ENCODE data around the gene EVI5L. TPM values are rescaled to one million over a fixed set of nuclear protein-coding genes. Genes with fewer than 3 reads are reported as not detected.
A peak's percentile ranks its signal among the peaks of the same experiment; 100 is the strongest.

Gene EVI5L
- total RNA-seq, 8 experiments from 2014 or later = 7.7 to 25.7 (median 16.7) TPM

DNA sequence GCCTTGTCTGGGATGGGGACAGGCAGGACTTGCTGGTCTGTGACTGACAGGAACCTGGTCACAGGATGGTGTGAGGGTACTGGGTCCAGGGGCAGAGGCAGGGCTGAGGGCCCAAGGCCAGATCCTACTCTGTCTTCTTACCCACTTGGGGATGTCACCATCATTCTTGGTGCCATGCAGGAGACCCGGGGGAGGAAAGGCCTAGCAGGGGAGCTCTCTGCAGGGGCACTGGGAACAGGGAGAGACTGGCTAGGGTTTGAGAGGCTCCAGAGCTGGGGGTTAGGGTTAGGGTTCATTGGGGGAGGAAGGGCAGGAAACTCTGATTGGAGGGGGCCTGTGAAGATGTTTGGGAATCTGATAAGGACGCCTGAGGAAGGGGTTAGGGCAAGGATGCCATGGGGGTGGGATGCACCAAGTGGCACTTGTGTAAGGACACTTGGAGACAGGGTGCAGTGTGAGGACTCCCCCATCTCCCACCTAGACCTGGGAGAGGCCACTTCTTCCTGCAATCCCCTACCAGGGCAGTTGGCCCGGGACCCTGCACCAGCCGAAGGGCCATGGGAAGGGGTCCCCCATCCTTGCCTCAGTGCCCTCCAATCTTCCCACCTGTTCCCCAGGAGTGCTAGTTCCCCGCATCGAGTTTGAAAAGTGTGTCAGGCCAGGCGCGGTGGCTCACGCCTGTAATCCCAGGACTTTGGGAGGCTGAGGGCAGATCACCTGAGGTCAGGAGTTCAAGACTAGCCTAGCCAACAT is 37.2 kb downstream of the EVI5L start:
- 81 to 100% (median 100%) methylated on average over 1 to 4 of the region's 9 CpGs; no CpG with 5 or more reads in 7 of the 10 experiments for WGBS, 10 experiments
- in situ Hi-C loops (cut with MboI; ENCODE audit: low pct_unique_long_range_greater_than_20kb in 2 of 9, low sequenced_read_pairs in 9 of 9, unreplicated experiment in 9 of 9) = no loop called here
- ATAC-seq (replicated peaks in 6 of 8) = no peak
- H3K4me1 ChIP-seq (replicated peaks in 1 of 2) = peaks cover 13 to 16% of the 10 kb centered on the region in 2 donors
- H3K27ac ChIP-seq = no peak overlapping the region
- H3K4me3 ChIP-seq = no peak overlapping the region

DNA sequence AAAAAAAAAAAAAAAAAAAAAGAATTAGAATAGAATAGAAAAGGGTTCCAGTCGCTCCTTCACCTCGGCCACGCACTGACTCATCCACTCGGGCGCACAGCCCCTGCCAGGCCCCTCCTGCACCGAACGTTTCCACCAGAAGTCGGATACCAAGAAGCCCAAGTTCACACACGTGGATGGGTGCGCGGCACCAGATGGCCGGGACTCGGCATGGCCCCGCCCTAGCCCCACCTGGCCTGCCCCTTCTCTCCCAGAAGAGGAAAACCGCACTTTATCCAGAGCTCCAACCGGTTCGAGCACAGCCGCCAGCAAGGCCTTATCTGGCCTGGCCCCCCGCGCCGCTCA is 38.3 kb downstream of the EVI5L start:
- peak overlapping the region in 3 of 5 donors; percentile 28 to 41 (median 36) for H3K4me3 ChIP-seq
- peaks cover 22 to 26% of the 10 kb centered on the region in 2 donors for H3K4me1 ChIP-seq (replicated peaks in 1 of 2)
- in situ Hi-C loops (cut with MboI; ENCODE audit: low pct_unique_long_range_greater_than_20kb in 2 of 9, low sequenced_read_pairs in 9 of 9, unreplicated experiment in 9 of 9) = no loop called here
- ATAC-seq (replicated peaks in 6 of 8) = peak in 1 of 8 experiments; percentile 0
- WGBS, 10 experiments = 13 to 89% (median 44%) methylated on average over 3 to 6 of the region's 21 CpGs; no CpG with 5 or more reads in 5 of the 10 experiments
- peak overlapping the region in 1 of 2 donors; percentile 73 for H3K27ac ChIP-seq

DNA sequence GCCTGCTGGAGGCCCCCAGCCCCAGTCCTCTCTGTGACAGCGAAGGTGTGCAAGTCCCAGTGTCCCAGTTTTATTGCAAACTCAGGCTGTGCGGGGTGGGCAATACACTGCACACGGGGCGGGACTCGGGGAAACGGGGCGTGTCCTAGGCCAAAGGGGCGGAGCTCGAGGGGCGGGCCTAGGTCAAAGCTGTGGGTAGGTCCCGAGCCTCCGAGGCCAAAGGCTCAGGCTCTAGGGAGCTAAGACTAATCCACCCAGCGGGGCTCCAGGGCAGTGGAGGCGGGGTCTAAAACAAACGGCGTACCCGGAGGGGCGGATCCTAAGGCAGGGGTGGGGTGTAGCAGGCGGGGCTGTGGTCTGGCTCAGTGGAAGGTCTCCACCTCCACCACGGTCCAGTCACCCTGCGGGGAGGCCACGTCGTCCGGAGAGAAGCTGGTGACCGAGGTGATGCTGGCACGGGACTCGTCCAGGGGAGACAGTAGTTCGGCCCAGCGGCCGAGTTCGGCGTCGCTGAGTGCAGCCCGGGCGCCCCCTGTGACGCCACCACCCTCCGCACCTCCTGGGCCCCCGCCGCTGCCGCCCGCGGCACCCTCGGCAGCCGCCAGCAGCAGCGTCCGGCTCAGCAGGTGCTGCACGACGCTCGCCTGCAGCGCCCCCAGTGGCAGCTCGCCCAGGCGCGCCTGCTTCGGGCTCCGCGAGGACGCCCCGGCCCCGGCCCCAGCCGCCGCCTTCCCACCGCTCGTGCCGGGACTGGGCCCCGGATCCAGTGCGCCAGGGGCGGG is 38.8 kb downstream of the EVI5L start:
- WGBS, 10 experiments = 0% methylated on average over 7 of the region's 67 CpGs; no CpG with 5 or more reads in 9 of the 10 experiments
- peak; percentile 31 to 76 (median 46) for ATAC-seq (replicated peaks in 6 of 8)
- H3K4me3 ChIP-seq = peak overlapping the region; percentile 18 to 41 (median 28)
- H3K27ac ChIP-seq = peak overlapping the region; percentile 62 to 73
- peaks cover 22 to 26% of the 10 kb centered on the region in 2 donors for H3K4me1 ChIP-seq (replicated peaks in 1 of 2)
- in situ Hi-C loops (cut with MboI; ENCODE audit: low pct_unique_long_range_greater_than_20kb in 2 of 9, low sequenced_read_pairs in 9 of 9, unreplicated experiment in 9 of 9) = no loop called here

DNA sequence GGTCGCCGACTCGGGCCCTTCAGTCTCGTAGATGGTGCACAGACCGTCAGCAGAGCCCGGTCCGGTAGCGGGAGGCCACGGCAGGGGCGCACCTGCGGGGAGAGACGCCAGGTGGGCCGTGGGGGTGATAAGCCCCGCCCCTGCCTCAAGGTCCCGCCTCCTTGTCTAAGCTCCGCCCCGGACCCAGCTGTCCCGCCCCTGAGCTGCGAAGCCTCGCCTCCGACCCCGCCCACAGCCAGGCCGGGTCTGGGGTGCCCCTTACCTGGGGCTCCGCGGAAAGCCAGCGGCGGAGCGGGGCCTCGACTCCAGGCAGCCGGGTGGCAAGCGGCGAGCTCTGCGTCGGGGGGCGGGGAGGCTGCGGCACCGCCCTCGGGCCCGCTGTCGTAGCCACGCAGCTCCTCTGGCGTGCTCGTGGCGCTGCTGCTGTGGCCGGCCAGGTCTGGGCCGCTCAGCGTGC is 39.5 kb downstream of the EVI5L start:
- WGBS, 10 experiments = no CpG with 5 or more reads among the region's 47 CpGs
- Histone ChIP-seq H3K4me3 (peak overlapping the region; percentile 18 to 41 (median 28)), H3K4me1 (replicated peaks in 1 of 2) (peaks cover 22 to 26% of the 10 kb centered on the region in 2 donors), H3K27ac (peak overlapping the region; percentile 62 to 73)
- ATAC-seq (replicated peaks in 6 of 8) = peak; percentile 3 to 33 (median 17)
- in situ Hi-C loops (cut with MboI; ENCODE audit: low pct_unique_long_range_greater_than_20kb in 2 of 9, low sequenced_read_pairs in 9 of 9, unreplicated experiment in 9 of 9) = no loop called here

DNA sequence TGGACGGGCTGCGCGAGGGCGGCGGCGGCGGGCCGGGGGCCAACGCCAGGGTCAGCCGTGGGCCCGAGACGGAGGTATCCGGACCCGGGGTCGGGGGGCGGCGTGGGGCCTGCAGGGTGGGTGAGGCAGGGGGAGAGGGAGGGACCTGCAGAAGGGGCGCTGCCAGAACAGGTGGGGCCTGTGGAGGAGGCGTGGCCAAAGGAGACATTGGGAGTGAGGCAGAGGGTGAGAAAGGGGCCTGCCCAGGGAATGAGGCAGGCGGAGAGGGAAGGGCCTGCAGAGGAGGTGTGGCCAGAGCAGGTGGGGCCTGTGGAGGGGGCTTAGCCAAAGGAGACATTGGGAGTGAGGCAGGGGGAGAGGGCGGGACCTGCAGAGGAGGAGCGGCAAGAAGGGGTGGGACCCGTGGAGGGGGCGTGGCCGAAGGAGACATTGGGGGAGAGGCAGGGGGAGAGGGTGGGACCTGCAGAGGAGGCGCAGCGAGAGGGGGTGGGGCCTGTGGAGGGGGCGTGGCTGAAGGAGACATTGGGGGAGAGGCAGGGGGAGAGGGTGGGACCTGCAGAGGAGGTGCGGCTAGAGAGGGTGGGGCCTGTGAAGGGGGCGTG is 40.0 kb downstream of the EVI5L start:
- H3K27ac ChIP-seq = peak overlapping the region; percentile 62 to 73
- no CpG with 5 or more reads among the region's 30 CpGs for WGBS, 10 experiments
- ATAC-seq (replicated peaks in 6 of 8) = peak in 5 of 8 experiments; percentile 30 to 37 (median 33)

DNA sequence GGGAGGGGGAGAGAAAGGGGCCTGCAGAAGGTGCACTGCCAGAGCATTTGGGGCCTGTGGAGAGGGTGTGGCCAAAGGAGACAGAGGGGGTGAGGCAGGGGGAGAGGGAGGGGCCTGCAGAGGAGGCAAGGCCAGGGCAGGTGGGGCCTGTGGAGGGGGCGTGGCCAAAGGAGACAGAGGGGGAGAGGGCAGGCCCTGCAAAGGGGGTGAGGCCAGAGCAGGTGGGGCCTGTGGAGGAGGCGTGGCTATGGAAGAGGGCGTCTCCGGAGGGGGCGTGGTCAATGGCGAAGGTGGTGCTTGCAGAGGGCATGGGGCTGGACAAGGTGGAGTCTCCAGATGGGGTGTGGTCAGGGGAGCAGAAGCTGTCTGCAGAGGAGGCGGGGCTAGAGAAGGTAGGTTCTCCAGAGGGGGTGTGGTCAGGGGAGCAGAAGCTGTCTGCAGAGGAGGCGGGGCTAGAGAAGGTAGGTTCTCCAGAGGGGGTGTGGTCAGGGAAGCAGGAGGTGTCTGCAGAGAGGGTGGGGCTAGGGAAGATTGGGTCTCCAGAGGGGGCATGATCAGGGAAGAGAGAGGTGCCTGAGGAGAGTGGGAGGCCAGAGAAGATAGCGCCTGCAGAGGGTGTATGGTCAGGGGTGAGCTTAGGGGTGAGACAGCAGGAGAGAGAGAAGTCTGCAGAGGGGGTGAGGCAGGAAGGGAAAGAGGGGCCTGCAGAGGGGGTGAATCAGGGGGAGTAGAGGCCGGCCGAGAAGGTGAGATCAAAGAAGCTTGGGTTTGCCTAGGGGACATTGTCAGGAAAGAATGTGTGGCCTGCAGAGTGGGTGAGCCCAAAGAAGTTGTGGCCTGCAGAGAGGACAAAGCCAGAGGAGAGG is 40.8 kb downstream of the EVI5L start:
- WGBS, 10 experiments = no CpG with 5 or more reads among the region's 11 CpGs
- Histone ChIP-seq H3K27ac (peak overlapping the region; percentile 78 to 92), H3K4me3 (peak overlapping the region in 3 of 5 donors; percentile 7 to 70 (median 46)), H3K4me1 (replicated peaks in 1 of 2) (peaks cover 27 to 30% of the 10 kb centered on the region in 2 donors)
- ATAC-seq (replicated peaks in 6 of 8) = peak in 5 of 8 experiments; percentile 4 to 31 (median 23)
- in situ Hi-C loops (cut with MboI; ENCODE audit: low pct_unique_long_range_greater_than_20kb in 2 of 9, low sequenced_read_pairs in 9 of 9, unreplicated experiment in 9 of 9) = no loop called here

More for the DNA sequence above, 40.0 kb downstream of the EVI5L start:
- Histone ChIP-seq H3K4me3 (peak overlapping the region; percentile 18 to 41 (median 28)), H3K4me1 (replicated peaks in 1 of 2) (peaks cover 25 to 30% of the 10 kb centered on the region in 2 donors)
- in situ Hi-C loops (cut with MboI; ENCODE audit: low pct_unique_long_range_greater_than_20kb in 2 of 9, low sequenced_read_pairs in 9 of 9, unreplicated experiment in 9 of 9) = no loop called here

DNA sequence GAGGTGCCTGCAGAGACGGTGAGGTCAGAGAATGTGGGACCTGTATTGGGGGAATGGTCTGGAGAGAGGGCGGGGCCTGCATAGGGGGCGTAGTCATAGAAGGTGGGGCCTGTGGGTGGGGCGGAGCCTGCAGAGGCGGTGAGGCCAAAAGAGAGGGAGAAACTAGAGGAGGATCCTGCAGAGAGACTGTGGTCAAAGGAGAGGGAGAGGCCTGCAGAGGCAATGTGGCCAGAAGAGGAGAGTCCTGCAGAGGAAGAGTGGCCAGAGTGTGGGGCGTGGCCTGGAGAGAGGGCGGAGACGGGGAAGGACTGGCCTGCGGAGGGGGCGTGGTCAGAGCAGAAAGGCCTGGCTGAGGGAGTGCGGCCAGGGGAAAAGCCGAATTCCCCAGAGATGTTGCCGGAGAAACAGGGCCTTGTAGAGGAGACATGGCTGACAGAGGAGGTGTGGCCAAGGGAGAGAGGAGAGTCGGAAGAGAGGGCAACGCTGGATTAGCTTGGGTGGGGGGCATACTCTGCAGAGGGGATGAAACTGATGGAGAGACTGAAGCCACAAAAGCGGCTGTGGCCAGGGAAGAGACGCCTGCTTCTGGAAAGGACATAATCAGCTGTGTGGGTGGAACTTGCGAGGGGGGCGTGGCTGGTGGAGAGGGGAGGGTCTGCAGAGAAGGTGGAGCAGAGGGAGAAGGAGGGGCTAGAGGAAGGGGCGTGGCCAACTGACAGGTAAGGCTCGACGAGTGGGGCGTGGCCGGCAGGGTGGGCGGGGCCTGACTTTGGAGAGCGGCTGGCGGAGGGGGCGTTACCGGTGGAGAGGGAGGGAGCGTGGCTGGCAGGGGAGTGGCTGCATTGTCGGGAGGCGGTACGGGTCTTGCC is 41.7 kb downstream of the EVI5L start:
- Histone ChIP-seq H3K27ac (peak overlapping the region; percentile 78 to 92), H3K4me3 (peak overlapping the region; percentile 15 to 70 (median 27)), H3K4me1 (replicated peaks in 1 of 2) (peaks cover 27 to 30% of the 10 kb centered on the region in 2 donors)
- in situ Hi-C loops (cut with MboI; ENCODE audit: low pct_unique_long_range_greater_than_20kb in 2 of 9, low sequenced_read_pairs in 9 of 9, unreplicated experiment in 9 of 9) = no loop called here
- peak; percentile 18 to 57 (median 38) for ATAC-seq (replicated peaks in 6 of 8)
- 0 to 40% (median 2%) methylated on average over 1 to 5 of the region's 33 CpGs; no CpG with 5 or more reads in 6 of the 10 experiments for WGBS, 10 experiments

DNA sequence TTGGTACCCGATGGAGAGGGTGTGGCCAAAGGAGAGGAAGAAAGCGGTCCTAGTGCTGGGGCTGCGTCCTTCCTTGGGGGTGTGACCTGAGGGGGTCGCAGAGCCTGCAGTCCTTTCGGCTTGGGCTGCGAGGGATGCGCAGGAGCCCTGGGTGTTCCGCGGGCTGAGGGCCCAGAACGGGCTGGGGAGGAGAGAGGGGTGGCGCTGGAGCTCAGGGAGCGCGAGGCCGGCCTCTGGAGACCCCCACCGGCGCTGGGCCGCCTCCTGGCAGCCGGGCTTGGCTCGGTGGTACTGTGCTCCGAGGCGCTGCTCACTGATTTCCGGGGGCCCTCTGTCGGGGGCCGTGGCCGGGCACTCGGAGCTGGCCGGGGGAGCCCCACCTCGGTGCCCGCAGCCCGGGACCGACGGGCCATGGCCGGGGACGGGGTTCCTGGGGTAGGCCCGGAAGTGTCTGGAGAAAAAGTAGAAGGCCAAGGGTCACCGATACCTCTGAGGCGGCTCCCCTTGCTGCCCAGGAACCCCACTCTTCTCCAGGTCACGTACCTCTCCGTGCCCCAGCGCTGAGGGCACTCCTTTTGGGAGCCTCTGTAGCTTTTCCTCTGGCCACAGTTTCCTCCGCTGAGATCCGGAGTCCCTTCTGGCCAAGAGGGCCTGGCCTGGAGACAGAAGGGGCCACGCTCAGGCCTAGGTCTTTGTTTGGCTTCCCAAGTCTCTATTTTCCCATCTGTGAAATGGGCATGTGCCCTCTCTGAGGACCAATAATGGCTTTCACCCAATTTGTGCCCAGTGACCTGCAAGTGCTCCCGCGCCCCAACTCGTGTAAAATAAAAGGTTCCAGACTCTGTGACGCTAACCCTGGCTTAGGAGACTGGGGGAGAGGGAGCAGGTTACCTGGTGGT is 42.5 kb downstream of the EVI5L start:
- Histone ChIP-seq H3K27ac (peak overlapping the region; percentile 78 to 92), H3K4me1 (replicated peaks in 1 of 2) (peaks cover 27 to 30% of the 10 kb centered on the region in 2 donors), H3K4me3 (peak overlapping the region; percentile 46 to 85 (median 79))
- in situ Hi-C loops (cut with MboI; ENCODE audit: low pct_unique_long_range_greater_than_20kb in 2 of 9, low sequenced_read_pairs in 9 of 9, unreplicated experiment in 9 of 9) = no loop called here
- ATAC-seq (replicated peaks in 6 of 8) = no peak
- whole genome bisulfite sequencing, 10 experiments = 40 to 100% (median 67%) methylated on average over 1 to 16 of the region's 47 CpGs; no CpG with 5 or more reads in 4 of the 10 experiments

DNA sequence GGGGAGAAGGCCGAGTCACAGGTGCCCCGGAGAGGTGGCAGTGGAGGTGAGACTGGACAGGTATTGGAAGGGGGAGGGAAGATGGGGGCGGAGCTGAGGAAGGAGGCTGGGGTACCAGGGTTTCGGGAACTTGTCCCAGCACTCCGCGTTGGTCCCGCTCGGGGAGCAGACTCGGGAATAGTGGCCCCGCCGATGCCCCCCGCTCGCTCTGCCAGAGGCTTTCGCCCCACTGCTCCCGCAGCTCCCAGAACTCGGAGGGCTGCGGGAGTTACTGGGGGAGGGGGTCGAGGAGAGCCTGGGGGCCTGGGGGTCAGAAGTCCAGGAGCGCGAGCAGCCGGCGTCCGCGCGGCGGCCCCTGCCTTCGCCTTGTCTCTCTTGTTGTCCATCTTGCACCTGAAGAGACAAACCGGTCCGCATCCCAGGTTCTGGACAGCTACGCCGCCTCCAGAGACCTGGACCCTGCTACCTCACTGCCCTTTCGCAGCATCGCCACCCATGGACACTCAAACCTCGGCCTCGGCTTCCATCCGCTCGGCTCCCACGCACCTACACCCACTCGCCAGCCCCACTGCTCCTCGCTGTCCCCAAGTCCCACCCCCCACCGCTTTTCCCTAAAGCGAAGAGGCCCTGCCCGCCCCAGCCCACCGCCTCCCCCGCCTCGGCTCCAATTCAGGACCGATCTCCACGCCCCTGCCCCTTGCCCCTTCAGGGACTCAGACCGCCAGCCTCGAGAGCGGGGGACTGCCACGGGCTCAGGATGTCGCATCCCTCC is 43.5 kb downstream of the EVI5L start:
- Histone ChIP-seq H3K4me1 (replicated peaks in 1 of 2) (peaks cover 24 to 27% of the 10 kb centered on the region in 2 donors), H3K4me3 (peak overlapping the region; percentile 46 to 85 (median 79)), H3K27ac (peak overlapping the region; percentile 46 to 85)
- in situ Hi-C loops (cut with MboI; ENCODE audit: low pct_unique_long_range_greater_than_20kb in 2 of 9, low sequenced_read_pairs in 9 of 9, unreplicated experiment in 9 of 9) = no loop called here
- WGBS, 10 experiments = no CpG with 5 or more reads among the region's 53 CpGs
- no peak for ATAC-seq (replicated peaks in 6 of 8)
